K562 (cell line): Measurements from ENCODE around the gene NUDT1. TPM values are rescaled to one million over a fixed set of nuclear protein-coding genes. Genes with fewer than 3 reads are reported as not detected.
A peak's percentile ranks its signal among the peaks of the same experiment; 100 is the strongest.

ENCODE experiments used
- ATAC-seq: fragments of 200-7000 bp; cut with Tn5 transposase; 3 replicates; pipeline ENCODE4 v1.9.1; 2020; ENCODE audit warnings: moderate library complexity
- BruUV-seq: library from RNA; stranded (reverse); fragments of 400-500 nt; replicated peaks from 2 replicates; lab custom pipeline; 2021; lab: Mats Ljungman, UMichigan
- CTCF ChIA-PET: fragments of 300-600 bp; formaldehyde crosslinking; extraction: SDS; loops from one replicate; lab custom pipeline; 2021; ENCODE audit warnings: low intra/inter-chr PET ratio; lab: Yijun Ruan, JAX
- POLR2A ChIA-PET: fragments of 300-600, 350-650 bp; sonication (Branson Sonifier 250); formaldehyde crosslinking; extraction: SDS; loops from one replicate; lab custom pipeline; 2021; ENCODE audit warnings: antibody characterized with exemption, inconsistent platforms; lab: Yijun Ruan, JAX
- DNase-seq, 4 experiments: peaks; one replicate each; pipeline versions ENCODE4 v3.0.0 to v3.0.0-alpha.2; 2011 to 2018; ENCODE audit warnings: low spot score in 3 of 4, mixed read lengths in 3 of 4; ENCODE audit errors: extremely low read depth in 1 of 4
- FAIRE-seq: peaks from 2 replicates; lab custom pipeline; 2011; peaks lifted over from hg19 to GRCh38; lab: Jason Lieb, UNC
- H2AFZ ChIP-seq: 2 replicates; pipeline ENCODE4 v1.6.0; 2011; ENCODE audit warnings: low read depth, low read length, control low read depth, inconsistent platforms
- H3K27ac ChIP-seq: fragments of 200-600 bp; 3 replicates; pipeline ENCODE4 v1.8.0; 2011; ENCODE audit warnings: low read depth, mild to moderate bottlenecking, control low read depth, inconsistent platforms, low read length, moderate library complexity, mixed read lengths; ENCODE audit errors: extremely low read depth
- H3K27me3 ChIP-seq, 2 experiments: fragments of 300-600 bp in 1 of 2; 2 replicates in 1 of 2; 3 replicates in 1 of 2; pipeline versions ENCODE4 v1.6.0 to v1.8.0; 2011; ENCODE audit warnings: inconsistent platforms in 2 of 2, low read length in 2 of 2, mild to moderate bottlenecking in 1 of 2, mixed read lengths in 1 of 2, moderate library complexity in 1 of 2; ENCODE audit not compliant: control insufficient read depth in 2 of 2, insufficient read depth in 2 of 2
- H3K36me3 ChIP-seq: fragments of 300-600 bp; 3 replicates; pipeline ENCODE4 v1.8.0; 2011; ENCODE audit warnings: mild to moderate bottlenecking, low read length, inconsistent platforms; ENCODE audit not compliant: control insufficient read depth, insufficient read depth
- H3K4me1 ChIP-seq, 2 experiments: fragments of 200-600 bp in 1 of 2; replicated peaks in 1 of 2; 2 replicates in 1 of 2; 3 replicates in 1 of 2; pipeline versions ENCODE4 v1.5.1 to v1.8.0; 2011; ENCODE audit warnings: inconsistent platforms in 2 of 2, low read length in 2 of 2, mild to moderate bottlenecking in 1 of 2, mixed read lengths in 1 of 2, moderate library complexity in 1 of 2; ENCODE audit not compliant: control insufficient read depth in 2 of 2, insufficient read depth in 2 of 2
- H3K4me2 ChIP-seq: 2 replicates; pipeline ENCODE4 v1.6.1; 2011; ENCODE audit warnings: low read length, control low read depth, inconsistent platforms, mixed read lengths; ENCODE audit not compliant: insufficient read depth
- H3K4me3 ChIP-seq: fragments of 200-600 bp; sonication (generic), shearing (Covaris generic); 2 replicates; pipeline ENCODE4 v1.5.1; 2016; ENCODE audit warnings: control low read depth, inconsistent platforms
- H3K79me2 ChIP-seq: fragments of 200-600 bp; 3 replicates; pipeline ENCODE4 v1.8.0; 2011; ENCODE audit warnings: low read length, inconsistent platforms; ENCODE audit not compliant: control insufficient read depth, insufficient read depth
- H3K9ac ChIP-seq, 2 experiments: 2 replicates each; pipeline versions ENCODE4 v1.6.0 to v1.6.1; 2011; ENCODE audit warnings: low read depth in 2 of 2, low read length in 2 of 2, control low read depth in 1 of 2, inconsistent platforms in 1 of 2, mild to moderate bottlenecking in 1 of 2, mixed read lengths in 1 of 2; ENCODE audit not compliant: insufficient read depth in 1 of 2
- H3K9me1 ChIP-seq: one replicate; pipeline ENCODE4 v1.6.0; 2011; ENCODE audit warnings: inconsistent platforms, mild to moderate bottlenecking, low read length, moderate library complexity; ENCODE audit not compliant: control insufficient read depth, insufficient read depth
- H3K9me3 ChIP-seq: replicated peaks from 2 replicates; pipeline ENCODE4 v1.5.1; 2011; ENCODE audit warnings: low read depth, low read length, inconsistent platforms; ENCODE audit not compliant: control insufficient read depth, insufficient read depth
- H4K20me1 ChIP-seq: replicated peaks from 2 replicates; pipeline ENCODE4 v1.6.1; 2011; ENCODE audit warnings: low read length, inconsistent platforms, mixed read lengths; ENCODE audit not compliant: control insufficient read depth, insufficient read depth
- KLF13 ChIP-seq: fragments of 450-650 bp; IDR thresholded peaks from 2 replicates; pipeline ENCODE4 v1.6.1; 2016; ENCODE audit warnings: missing genetic modification characterization, low read depth, mild to moderate bottlenecking, missing compliant biosample characterization, moderate library complexity, borderline replicate concordance
- PKNOX1 ChIP-seq: fragments of 450-650 bp; IDR thresholded peaks from 2 replicates; pipeline ENCODE4 v1.6.1; 2016
- POLR2G ChIP-seq: fragments of 200-400 bp; formaldehyde crosslinking; IDR thresholded peaks from 2 replicates; pipeline ENCODE4 v1.6.1; 2017; ENCODE audit warnings: low read depth, mild to moderate bottlenecking, antibody characterized with exemption, low read length, moderate library complexity
- PRPF4 ChIP-seq: fragments of 200-400 bp; formaldehyde crosslinking; IDR thresholded peaks from one replicate; pipeline ENCODE4 v1.6.1; 2017; ENCODE audit warnings: low read length, low read depth, mild to moderate bottlenecking; ENCODE audit not compliant: insufficient read depth, poor library complexity, severe bottlenecking
- ZBTB1 ChIP-seq: sonication (generic); formaldehyde crosslinking; IDR thresholded peaks from 2 replicates; pipeline ENCODE4 v1.8.1; 2023; ENCODE audit warnings: missing genetic modification reagents, low read depth, mild to moderate bottlenecking, borderline replicate concordance
- ZNF311 ChIP-seq: fragments of 250-450 bp; sonication (Bioruptor Pico); IDR thresholded peaks from 2 replicates; pipeline ENCODE4 v1.4.0; 2020; ENCODE audit warnings: mild to moderate bottlenecking, moderate library complexity
- ZNF740 ChIP-seq, 3 experiments: fragments of 200-800 bp in 1 of 3; sonication (Bioruptor generic) in 1 of 3; sonication (generic) in 1 of 3; formaldehyde crosslinking in 1 of 3; IDR thresholded peaks; 2 replicates each; pipeline versions ENCODE4 v1.6.1 to v1.8.0; 2016 to 2022; ENCODE audit warnings: mild to moderate bottlenecking in 2 of 3, missing compliant biosample characterization in 2 of 3, missing genetic modification characterization in 2 of 3, missing genetic modification reagents in 1 of 3
- WGBS: fragments of 100-300 bp; shearing (Covaris generic); methylation state at CpG from one replicate; pipeline ENCODE4 v1.1.6; 2016; ENCODE audit warnings: low coverage, mixed read lengths; ENCODE audit not compliant: insufficient coverage; ENCODE audit errors: missing lambda C conversion rate; 5-methylcytosine and 5-hydroxymethylcytosine counted together
- in situ Hi-C: fragments of 300-500 bp; cut with MboI; formaldehyde crosslinking; loops from 4 replicates; pipeline ENCODE4 v1.15.0; 2018; ENCODE audit warnings: inconsistent platforms, mixed read lengths
- intact Hi-C: fragments of 100-400 bp; cut with micrococcal nuclease; formaldehyde crosslinking; loops from 2 replicates; pipeline ENCODE4 v1.14.2; 2022
- polyA plus RNA-seq, 8 experiments: library from polyadenylated mRNA; depleted of rRNA in 4 of 8; stranded (reverse) in 5 of 8; unstranded in 3 of 8; fragments of >200 nt; fragmentation: Nextera tagmentation in 2 of 8; fragmentation: Illumina TruSeq in 1 of 8; extraction: Ambion mirVana in 2 of 8; extraction: Trizol in 1 of 8; gene quantifications; 2 replicates each; pipeline versions ENCODE4 v1.2.1 to v1.2.3, GENCODE V29; 2011 to 2014; ENCODE audit warnings: inconsistent platforms in 1 of 8, missing spikeins in 1 of 8
- total RNA-seq, 7 experiments: library from RNA; depleted of rRNA in 6 of 7; stranded (reverse); fragments of >200 nt in 6 of 7; fragmentation: Illumina TruSeq in 2 of 7; extraction: Trizol in 2 of 7; gene quantifications; 2 replicates each; pipeline versions ENCODE4 v1.2.1 to v1.2.3, GENCODE V29; 2011 to 2021; ENCODE audit warnings: low replicate concordance in 1 of 7

NUDT1 gene
- total and polyA plus RNA-seq, 9 of the 15 experiments (the other 6 are each of a cell fraction or from before 2014, with no cell fraction given): 5.3 to 73.3 (median 29.6) TPM

- no peak for TF ChIP-seq ZNF740 (CRISPR knock-in tag; IDR thresholded peaks at IDR 0.05)
- TF ChIP-seq ZNF740 (tag; IDR thresholded peaks at IDR 0.05): no peak
- TF ChIP-seq ZBTB1 (CRISPR knock-in tag): no peak
- TF ChIP-seq PRPF4: no peak
- TF ChIP-seq PKNOX1: no peak
- TF ChIP-seq ZNF311: no peak
- TF ChIP-seq, all 486 proteins: peak for 0
These were observed 30.7 kb upstream of the NUDT1 start (continued) for GRCh38 chr7:2211259-2211880.

GRCh38 chr7:2211926-2212325 is 30.1 kb upstream of the NUDT1 start:
- intact Hi-C loops (no loop called here), in situ Hi-C loops (no loop called here)
- POLR2A ChIA-PET: no interaction called here
- H3K4me3 ChIP-seq: no peak overlapping the region
- H3K4me2 ChIP-seq: no peak overlapping the region
- no peaks in the 10 kb centered on the region for H3K79me2 ChIP-seq
- H2AFZ ChIP-seq: no peak overlapping the region
- FAIRE-seq: no peak
- peaks cover 0 to 10% of the 10 kb centered on the region in 2 experiments; a peak in 1 of 5 replicates for H3K4me1 ChIP-seq
- BruUV-seq: no TSS peak
- no peaks in the 10 kb centered on the region for H3K27me3 ChIP-seq
- H3K9ac ChIP-seq: no peak overlapping the region
- H3K9me1 ChIP-seq: no peaks in the 10 kb centered on the region
- 0 out of 2 replicates have a peak, but pooled peaks cover 2% of the 10 kb centered on the region for H3K9me3 ChIP-seq
- CTCF ChIA-PET: interaction anchor here (0.5 kb wide), 1 partner anchor 52 kb away, joined by 5 read pairs; no protein-coding TSS in a partner anchor
- TF ChIP-seq KLF13 (tag): no peak
- 0 out of 2 replicates have a peak, but pooled peaks have one; percentile 18 for TF ChIP-seq POLR2G
- DNase-seq: no peak
- no peak for ATAC-seq
- WGBS: 96% methylated on average over 11 of the region's 13 CpGs
- H3K36me3 ChIP-seq: peaks cover 84% of the 10 kb centered on the region; the same call in 2 of the 3 replicates
- no peak overlapping the region for H3K27ac ChIP-seq
- H4K20me1 ChIP-seq: no peaks in the 10 kb centered on the region; the same call in none of the 2 replicates
